CD14-positive monocyte (primary cell): ENCODE measurements around the gene RPL35. TPM values are rescaled to one million over a fixed set of nuclear protein-coding genes. Genes with fewer than 3 reads are reported as not detected.

ENCODE experiments used
- DNase-seq, 3 donors: peaks; one replicate each; pipeline ENCODE4 v3.0.0-alpha.2; 2011 to 2022
- H2AFZ ChIP-seq: 2 replicates; pipeline ENCODE4 v1.6.0; 2012; ENCODE audit warnings: mild to moderate bottlenecking, low read depth, low read length, inconsistent platforms; ENCODE audit not compliant: insufficient read depth, poor library complexity, severe bottlenecking
- H3K27ac ChIP-seq, 2 donors: 1 replicate in 1 of 2; 2 replicates in 1 of 2; pipeline ENCODE4 v1.5.1; 2012 to 2013; ENCODE audit warnings: low read length in 2 of 2, control low read depth in 1 of 2, inconsistent platforms in 1 of 2, low read depth in 1 of 2, mild to moderate bottlenecking in 1 of 2
- H3K27me3 ChIP-seq, 2 donors: one replicate each; pipeline versions ENCODE4 v1.6.0 to v1.6.1; 2011 to 2013; ENCODE audit warnings: low read length in 2 of 2; ENCODE audit not compliant: control insufficient read depth in 2 of 2, insufficient read depth in 2 of 2
- H3K36me3 ChIP-seq, 2 donors: replicated peaks in 1 of 2; 1 replicate in 1 of 2; 2 replicates in 1 of 2; pipeline versions ENCODE4 v1.5.1 to v1.6.1; 2012 to 2013; ENCODE audit warnings: low read length in 2 of 2, control low read depth in 1 of 2, inconsistent platforms in 1 of 2, mild to moderate bottlenecking in 1 of 2; ENCODE audit not compliant: insufficient read depth in 2 of 2, control insufficient read depth in 1 of 2
- H3K4me1 ChIP-seq, 2 donors: 1 replicate in 1 of 2; 2 replicates in 1 of 2; pipeline versions ENCODE4 v1.5.1 to v1.6.1; 2012 to 2013; ENCODE audit warnings: low read length in 2 of 2, control low read depth in 1 of 2, inconsistent platforms in 1 of 2, mild to moderate bottlenecking in 1 of 2, moderate library complexity in 1 of 2; ENCODE audit not compliant: insufficient read depth in 2 of 2, control insufficient read depth in 1 of 2
- H3K4me2 ChIP-seq: replicated peaks from 2 replicates; pipeline ENCODE3; 2012; ENCODE audit warnings: low read length, moderate library complexity, mild to moderate bottlenecking; ENCODE audit not compliant: poor library complexity, severe bottlenecking; ENCODE audit errors: extremely low read depth
- H3K4me3 ChIP-seq, 3 experiments: fragments of 200-600 bp in 1 of 3; sonication (generic) in 1 of 3; replicated peaks in 1 of 3; 1 replicate in 2 of 3; 2 replicates in 1 of 3; pipeline ENCODE4 v1.5.1; 2011 to 2013; ENCODE audit warnings: low read length in 3 of 3, mild to moderate bottlenecking in 3 of 3, control low read depth in 2 of 3, low read depth in 2 of 3, inconsistent platforms in 1 of 3, moderate library complexity in 1 of 3
- H3K79me2 ChIP-seq: 2 replicates; pipeline ENCODE4 v1.6.0; 2012; ENCODE audit warnings: mild to moderate bottlenecking, control low read depth, inconsistent platforms, low read length, moderate library complexity; ENCODE audit not compliant: insufficient read depth
- H3K9ac ChIP-seq: 2 replicates; pipeline ENCODE4 v1.6.0; 2017; ENCODE audit warnings: low read length, mild to moderate bottlenecking; ENCODE audit not compliant: insufficient read depth, poor library complexity, severe bottlenecking
- H3K9me3 ChIP-seq, 2 donors: replicated peaks in 1 of 2; 1 replicate in 1 of 2; 2 replicates in 1 of 2; pipeline versions ENCODE4 v1.5.1 to v1.6.1; 2012 to 2013; ENCODE audit warnings: low read length in 2 of 2, control low read depth in 1 of 2; ENCODE audit not compliant: control insufficient read depth in 1 of 2, insufficient read depth in 1 of 2
- H4K20me1 ChIP-seq: 2 replicates; pipeline ENCODE4 v1.6.0; 2012; ENCODE audit warnings: mild to moderate bottlenecking, low read length, control low read depth, moderate library complexity; ENCODE audit not compliant: insufficient read depth
- H3K27ac Mint-ChIP-seq, 7 donors: one replicate each; pipeline ENCODE4 v1.8.0; 2020; ENCODE audit warnings: mild to moderate bottlenecking in 7 of 7, mixed read lengths in 7 of 7, moderate library complexity in 6 of 7, inconsistent platforms in 2 of 7
- H3K27me3 Mint-ChIP-seq, 3 donors: one replicate each; pipeline ENCODE4 v1.8.0; 2021 to 2022; ENCODE audit warnings: low read depth in 3 of 3, mild to moderate bottlenecking in 3 of 3, mixed read lengths in 3 of 3, moderate library complexity in 3 of 3, inconsistent platforms in 1 of 3
- H3K36me3 Mint-ChIP-seq, 2 donors: one replicate each; pipeline ENCODE4 v1.8.0; 2020; ENCODE audit warnings: mixed read lengths in 2 of 2, inconsistent platforms in 1 of 2, mild to moderate bottlenecking in 1 of 2
- H3K4me1 Mint-ChIP-seq: one replicate; pipeline ENCODE4 v1.8.0; 2020; ENCODE audit warnings: mild to moderate bottlenecking, mixed read lengths
- H3K4me3 Mint-ChIP-seq, 2 donors: one replicate each; pipeline ENCODE4 v1.8.0; 2020; ENCODE audit warnings: mild to moderate bottlenecking in 2 of 2, mixed read lengths in 2 of 2, moderate library complexity in 1 of 2
- H3K9me3 Mint-ChIP-seq, 7 donors: one replicate each; pipeline ENCODE4 v1.8.0; 2020 to 2022; ENCODE audit warnings: mixed read lengths in 7 of 7, mild to moderate bottlenecking in 6 of 7, moderate library complexity in 6 of 7, inconsistent platforms in 2 of 7
- WGBS: methylation state at CpG from one replicate; pipeline ENCODE4 v1.1.5; 2013; ENCODE audit warnings: missing lambda C conversion rate; ENCODE audit not compliant: insufficient coverage; 5-methylcytosine and 5-hydroxymethylcytosine counted together
- intact Hi-C, 2 donors: fragments of 100-400 bp; cut with micrococcal nuclease; formaldehyde crosslinking; loops; one replicate each; pipeline versions ENCODE4 v1.15.0 to v1.15.1; 2023
- polyA plus RNA-seq, 3 donors: library from polyadenylated mRNA; depleted of rRNA in 1 of 3; unstranded in 2 of 3; stranded (reverse) in 1 of 3; fragments of 300-500 nt in 2 of 3; fragments of >200 nt in 1 of 3; fragmentation: Illumina TruSeq in 2 of 3; gene quantifications; 1 replicate in 2 of 3; 2 replicates in 1 of 3; pipeline ENCODE4 v1.2.3, GENCODE V29; 2012 to 2021
- TF ChIP-seq, protein P1 (sequence below): fragments of 200-600 bp; IDR thresholded peaks from one replicate; pipeline ENCODE4 v1.8.0; 2022; ENCODE audit warnings: antibody characterized with exemption, mild to moderate bottlenecking

RPL35 gene
- polyA plus RNA-seq, 3 donors, result 660 to 1,209 (median 828) TPM

DNA sequence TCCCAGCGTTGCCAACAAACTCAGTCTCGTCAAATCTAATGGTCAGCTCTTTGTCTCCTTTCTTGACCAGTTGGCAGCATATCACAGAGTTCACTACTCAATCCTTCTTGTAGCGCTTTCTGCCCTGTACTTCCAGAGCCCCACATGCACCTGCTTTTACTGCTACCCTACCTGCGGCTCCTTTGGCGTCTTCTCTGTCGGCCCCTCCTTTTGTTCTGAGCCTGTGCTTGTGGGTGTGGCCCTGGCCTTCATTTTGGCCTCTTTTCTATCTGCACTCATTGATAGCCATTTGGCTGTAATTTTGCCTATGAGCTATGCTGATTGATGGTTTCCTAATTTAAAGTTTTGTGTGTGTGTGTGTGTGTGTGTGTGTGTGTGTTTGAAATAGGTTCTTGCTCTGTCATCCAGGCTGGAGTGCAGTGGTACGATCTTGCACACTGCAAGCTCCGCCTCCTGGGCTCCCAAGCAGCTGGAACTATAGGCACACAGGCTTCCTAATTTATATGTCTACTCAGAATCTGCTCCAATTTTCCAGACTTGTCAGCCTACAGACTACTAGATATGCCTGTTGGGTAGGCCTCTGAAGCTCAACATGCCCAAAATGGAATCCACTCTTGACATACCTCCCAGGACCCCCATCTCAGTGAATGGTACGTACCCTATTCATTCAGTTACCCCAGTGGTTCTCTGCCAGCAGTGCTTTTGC lies 32.4 kb upstream of the RPL35 start:
- Mint-ChIP-seq H3K36me3 (peaks cover 88 to 95% of the 10 kb centered on the region in 2 donors), H3K9me3 (peaks cover 0 to 1% (median 0%) of the 10 kb centered on the region in 7 donors), H3K4me3 (no peak overlapping the region), H3K27me3 (peaks cover 0 to 1% (median 0%) of the 10 kb centered on the region in 3 donors), H3K27ac (peak overlapping the region in 3 of 7 donors; percentile 3 to 23 (median 3)), H3K4me1 (no peaks in the 10 kb centered on the region)
- Histone ChIP-seq H3K4me3 (no peak overlapping the region), H3K36me3 (peaks cover 80 to 96% of the 10 kb centered on the region in 2 donors), H3K9ac (peak overlapping the region; percentile 4), H3K27ac (no peak overlapping the region), H2AFZ (no peak overlapping the region), H3K4me1 (no peaks in the 10 kb centered on the region), H3K27me3 (no peaks in the 10 kb centered on the region), H3K79me2 (no peaks in the 10 kb centered on the region), H3K4me2 (no peak overlapping the region), H3K9me3 (no peaks in the 10 kb centered on the region), H4K20me1 (no peaks in the 10 kb centered on the region)
- intact Hi-C loops, result no loop called here
- TF ChIP-seq, protein P1, sequence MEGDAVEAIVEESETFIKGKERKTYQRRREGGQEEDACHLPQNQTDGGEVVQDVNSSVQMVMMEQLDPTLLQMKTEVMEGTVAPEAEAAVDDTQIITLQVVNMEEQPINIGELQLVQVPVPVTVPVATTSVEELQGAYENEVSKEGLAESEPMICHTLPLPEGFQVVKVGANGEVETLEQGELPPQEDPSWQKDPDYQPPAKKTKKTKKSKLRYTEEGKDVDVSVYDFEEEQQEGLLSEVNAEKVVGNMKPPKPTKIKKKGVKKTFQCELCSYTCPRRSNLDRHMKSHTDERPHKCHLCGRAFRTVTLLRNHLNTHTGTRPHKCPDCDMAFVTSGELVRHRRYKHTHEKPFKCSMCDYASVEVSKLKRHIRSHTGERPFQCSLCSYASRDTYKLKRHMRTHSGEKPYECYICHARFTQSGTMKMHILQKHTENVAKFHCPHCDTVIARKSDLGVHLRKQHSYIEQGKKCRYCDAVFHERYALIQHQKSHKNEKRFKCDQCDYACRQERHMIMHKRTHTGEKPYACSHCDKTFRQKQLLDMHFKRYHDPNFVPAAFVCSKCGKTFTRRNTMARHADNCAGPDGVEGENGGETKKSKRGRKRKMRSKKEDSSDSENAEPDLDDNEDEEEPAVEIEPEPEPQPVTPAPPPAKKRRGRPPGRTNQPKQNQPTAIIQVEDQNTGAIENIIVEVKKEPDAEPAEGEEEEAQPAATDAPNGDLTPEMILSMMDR, result no peak
- no peak for DNase-seq
- 82% methylated on average over 5 of the region's 9 CpGs for WGBS

DNA sequence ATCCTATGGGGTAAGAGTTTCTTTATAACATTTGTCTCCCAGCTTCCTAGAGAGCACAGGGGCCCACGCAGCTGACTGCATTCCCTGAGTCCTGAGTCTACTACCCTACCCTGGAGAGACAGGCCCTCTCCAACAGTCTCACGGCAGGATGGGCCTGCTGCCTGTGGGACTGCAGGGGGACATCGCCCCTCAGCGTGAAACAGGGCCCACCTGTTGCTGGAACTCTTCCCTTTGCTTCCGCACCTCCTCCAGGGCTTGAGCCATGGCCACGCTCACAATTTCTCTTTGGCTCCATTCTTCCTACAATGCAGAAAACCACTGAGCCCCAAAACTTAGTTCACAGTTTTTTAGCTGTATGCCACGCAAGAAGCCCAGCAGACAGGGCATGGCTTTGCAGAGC lies 28.4 kb upstream of the RPL35 start:
- Histone ChIP-seq H3K27ac (no peak overlapping the region), H2AFZ (no peak overlapping the region), H3K79me2 (no peaks in the 10 kb centered on the region), H3K4me3 (no peak overlapping the region), H3K4me2 (no peak overlapping the region), H3K9me3 (no peaks in the 10 kb centered on the region), H3K27me3 (no peaks in the 10 kb centered on the region), H3K36me3 (peaks cover 90 to 95% of the 10 kb centered on the region in 2 donors), H3K9ac (no peak overlapping the region), H4K20me1 (no peaks in the 10 kb centered on the region), H3K4me1 (no peaks in the 10 kb centered on the region)
- Mint-ChIP-seq H3K36me3 (peaks cover 88 to 96% of the 10 kb centered on the region in 2 donors), H3K4me1 (no peaks in the 10 kb centered on the region), H3K27me3 (peaks cover 0 to 1% (median 0%) of the 10 kb centered on the region in 3 donors), H3K4me3 (no peak overlapping the region), H3K9me3 (peaks cover 0 to 3% (median 0%) of the 10 kb centered on the region in 7 donors), H3K27ac (peak overlapping the region in 3 of 7 donors; percentile 7 to 32 (median 11))
- TF ChIP-seq, protein P1, result no peak
- intact Hi-C loops, result no loop called here
- WGBS, result 98% methylated on average over 7 of the region's 7 CpGs
- no peak for DNase-seq
